Ishikawa (cell line): ENCODE measurements around the gene ZNF787.

Experiments used
- CEBPB ChIP-seq: IDR thresholded peaks from 2 replicates; pipeline ENCODE4 v1.6.1; 2012
- CREB1 ChIP-seq: IDR thresholded peaks from 2 replicates; pipeline ENCODE4 v1.6.1; 2012; ENCODE audit warnings: low read depth
- EGR1 ChIP-seq: IDR thresholded peaks from 2 replicates; pipeline ENCODE4 v1.6.1; 2012
- EP300 ChIP-seq: IDR thresholded peaks from 2 replicates; pipeline ENCODE4 v1.6.1; 2012; ENCODE audit warnings: borderline replicate concordance
- FOXM1 ChIP-seq: IDR thresholded peaks from 2 replicates; pipeline ENCODE4 v1.6.1; 2012; ENCODE audit warnings: low read depth, borderline replicate concordance
- NFIC ChIP-seq: IDR thresholded peaks from 2 replicates; pipeline ENCODE4 v1.6.1; 2012
- RAD21 ChIP-seq: IDR thresholded peaks from 2 replicates; pipeline ENCODE4 v1.6.1; 2012; ENCODE audit warnings: low read depth
- TAF1 ChIP-seq: IDR thresholded peaks from 2 replicates; pipeline ENCODE4 v1.6.1; 2012; ENCODE audit warnings: low read depth, mild to moderate bottlenecking
- TCF12 ChIP-seq: IDR thresholded peaks from 2 replicates; pipeline ENCODE4 v1.6.1; 2012; ENCODE audit warnings: low read depth
- TEAD4 ChIP-seq: IDR thresholded peaks from 2 replicates; pipeline ENCODE4 v1.6.1; 2012
- USF1 ChIP-seq: IDR thresholded peaks from 2 replicates; pipeline ENCODE4 v1.6.1; 2012
- YY1 ChIP-seq: IDR thresholded peaks from 2 replicates; pipeline ENCODE4 v1.6.1; 2012; ENCODE audit warnings: low read depth
- ZBTB7A ChIP-seq: IDR thresholded peaks from 2 replicates; pipeline ENCODE4 v1.6.1; 2012; ENCODE audit warnings: low read depth
- TF ChIP-seq, protein P1 (sequence below): IDR thresholded peaks from 2 replicates; pipeline ENCODE4 v1.6.1; 2012
- TF ChIP-seq, protein P2 (sequence below): IDR thresholded peaks from 2 replicates; pipeline ENCODE4 v1.6.1; 2012; ENCODE audit warnings: low read depth, mild to moderate bottlenecking

ZNF787 gene

GRCh38 chr19:56091751-56092546, 29.1 kb downstream of the ZNF787 start:
- TF ChIP-seq YY1: no peak
- TF ChIP-seq NFIC: no peak
- no peak for TF ChIP-seq CEBPB

DNA sequence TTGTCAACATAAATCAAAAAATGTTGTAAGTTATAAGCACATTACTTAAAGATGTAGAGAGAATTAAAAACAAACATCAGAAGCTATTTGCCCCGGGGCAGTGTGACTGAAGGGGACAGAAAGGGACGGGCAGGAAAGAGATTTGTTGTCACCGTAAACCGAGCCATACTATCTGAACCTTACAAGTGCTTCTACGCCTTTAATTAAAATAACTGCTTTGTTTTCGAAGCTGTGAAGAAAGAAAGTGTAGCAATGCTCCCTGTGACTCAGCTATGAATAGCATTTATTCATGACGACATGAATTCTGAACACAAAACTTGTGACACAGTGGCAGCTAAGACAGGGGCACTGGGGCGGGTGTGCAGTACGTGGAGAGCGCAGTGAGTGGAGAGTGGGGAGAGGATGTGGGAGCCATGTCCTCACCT, 30.0 kb downstream of the ZNF787 start:
- TF ChIP-seq ZBTB7A (no peak), YY1 (no peak), TEAD4 (no peak)

DNA sequence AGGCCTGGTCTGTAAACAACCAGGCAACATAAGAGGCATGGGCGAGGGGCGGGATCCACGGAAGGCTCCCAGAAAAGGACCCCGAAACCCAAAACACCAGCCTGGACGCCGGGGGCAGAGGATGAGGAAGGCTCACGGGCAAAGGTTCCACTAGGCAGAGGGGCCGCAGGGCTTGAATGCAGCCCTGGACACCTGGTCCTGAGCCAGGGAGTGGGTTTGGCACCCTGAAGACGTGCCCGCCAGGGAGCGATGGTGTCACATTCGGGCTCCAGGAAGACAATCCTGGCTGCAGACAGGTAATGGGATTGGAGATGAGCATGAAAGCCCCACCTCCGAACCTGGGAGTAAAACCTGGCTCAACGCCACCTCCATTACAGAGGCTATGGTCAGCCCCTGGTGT, 31.8 kb downstream of the ZNF787 start:
- TF ChIP-seq USF1 (no peak), TEAD4 (no peak)

GRCh38 chr19:56088497-56089215, 32.4 kb downstream of the ZNF787 start:
- no peak for TF ChIP-seq ZBTB7A
- TF ChIP-seq NFIC: no peak
- no peak for TF ChIP-seq CEBPB
- TF ChIP-seq USF1: no peak
- no peak for TF ChIP-seq FOXM1
- TF ChIP-seq TEAD4: no peak
- TF ChIP-seq TCF12: no peak
- TF ChIP-seq CREB1: no peak
- no peak for TF ChIP-seq TAF1
- TF ChIP-seq RAD21: no peak
- no peak for TF ChIP-seq EGR1
- TF ChIP-seq, protein P1, sequence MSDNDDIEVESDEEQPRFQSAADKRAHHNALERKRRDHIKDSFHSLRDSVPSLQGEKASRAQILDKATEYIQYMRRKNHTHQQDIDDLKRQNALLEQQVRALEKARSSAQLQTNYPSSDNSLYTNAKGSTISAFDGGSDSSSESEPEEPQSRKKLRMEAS: no peak
- no peak for TF ChIP-seq EP300
- TF ChIP-seq, protein P2, sequence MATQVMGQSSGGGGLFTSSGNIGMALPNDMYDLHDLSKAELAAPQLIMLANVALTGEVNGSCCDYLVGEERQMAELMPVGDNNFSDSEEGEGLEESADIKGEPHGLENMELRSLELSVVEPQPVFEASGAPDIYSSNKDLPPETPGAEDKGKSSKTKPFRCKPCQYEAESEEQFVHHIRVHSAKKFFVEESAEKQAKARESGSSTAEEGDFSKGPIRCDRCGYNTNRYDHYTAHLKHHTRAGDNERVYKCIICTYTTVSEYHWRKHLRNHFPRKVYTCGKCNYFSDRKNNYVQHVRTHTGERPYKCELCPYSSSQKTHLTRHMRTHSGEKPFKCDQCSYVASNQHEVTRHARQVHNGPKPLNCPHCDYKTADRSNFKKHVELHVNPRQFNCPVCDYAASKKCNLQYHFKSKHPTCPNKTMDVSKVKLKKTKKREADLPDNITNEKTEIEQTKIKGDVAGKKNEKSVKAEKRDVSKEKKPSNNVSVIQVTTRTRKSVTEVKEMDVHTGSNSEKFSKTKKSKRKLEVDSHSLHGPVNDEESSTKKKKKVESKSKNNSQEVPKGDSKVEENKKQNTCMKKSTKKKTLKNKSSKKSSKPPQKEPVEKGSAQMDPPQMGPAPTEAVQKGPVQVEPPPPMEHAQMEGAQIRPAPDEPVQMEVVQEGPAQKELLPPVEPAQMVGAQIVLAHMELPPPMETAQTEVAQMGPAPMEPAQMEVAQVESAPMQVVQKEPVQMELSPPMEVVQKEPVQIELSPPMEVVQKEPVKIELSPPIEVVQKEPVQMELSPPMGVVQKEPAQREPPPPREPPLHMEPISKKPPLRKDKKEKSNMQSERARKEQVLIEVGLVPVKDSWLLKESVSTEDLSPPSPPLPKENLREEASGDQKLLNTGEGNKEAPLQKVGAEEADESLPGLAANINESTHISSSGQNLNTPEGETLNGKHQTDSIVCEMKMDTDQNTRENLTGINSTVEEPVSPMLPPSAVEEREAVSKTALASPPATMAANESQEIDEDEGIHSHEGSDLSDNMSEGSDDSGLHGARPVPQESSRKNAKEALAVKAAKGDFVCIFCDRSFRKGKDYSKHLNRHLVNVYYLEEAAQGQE: no peak
- no peak for TF ChIP-seq YY1

- TF ChIP-seq USF1 (no peak), TCF12 (no peak), NFIC (no peak), FOXM1 (no peak), TEAD4 (no peak), YY1 (no peak)
These were observed 33.2 kb downstream of the ZNF787 start for GRCh38 chr19:56087647-56088496.

- no peak for TF ChIP-seq TCF12
- no peak for TF ChIP-seq ZBTB7A
- no peak for TF ChIP-seq TAF1
- TF ChIP-seq, protein P2: no peak
- TF ChIP-seq EGR1: no peak
- no peak for TF ChIP-seq TEAD4
- TF ChIP-seq RAD21: no peak
- TF ChIP-seq FOXM1: no peak
- no peak for TF ChIP-seq NFIC
- TF ChIP-seq, protein P1: no peak
- no peak for TF ChIP-seq CREB1
- TF ChIP-seq USF1: no peak
- TF ChIP-seq CEBPB: no peak
These were observed 34.2 kb downstream of the ZNF787 start for GRCh38 chr19:56086671-56087430.
